ENCODE data around the gene CHD5. TPM values are rescaled to one million over a fixed set of nuclear protein-coding genes. Genes with fewer than 3 reads are reported as not detected.

Gene CHD5
- total RNA-seq, 4 donors from 2014 or later: 0.14 to 1.6 (median 1.2) TPM

DNA sequence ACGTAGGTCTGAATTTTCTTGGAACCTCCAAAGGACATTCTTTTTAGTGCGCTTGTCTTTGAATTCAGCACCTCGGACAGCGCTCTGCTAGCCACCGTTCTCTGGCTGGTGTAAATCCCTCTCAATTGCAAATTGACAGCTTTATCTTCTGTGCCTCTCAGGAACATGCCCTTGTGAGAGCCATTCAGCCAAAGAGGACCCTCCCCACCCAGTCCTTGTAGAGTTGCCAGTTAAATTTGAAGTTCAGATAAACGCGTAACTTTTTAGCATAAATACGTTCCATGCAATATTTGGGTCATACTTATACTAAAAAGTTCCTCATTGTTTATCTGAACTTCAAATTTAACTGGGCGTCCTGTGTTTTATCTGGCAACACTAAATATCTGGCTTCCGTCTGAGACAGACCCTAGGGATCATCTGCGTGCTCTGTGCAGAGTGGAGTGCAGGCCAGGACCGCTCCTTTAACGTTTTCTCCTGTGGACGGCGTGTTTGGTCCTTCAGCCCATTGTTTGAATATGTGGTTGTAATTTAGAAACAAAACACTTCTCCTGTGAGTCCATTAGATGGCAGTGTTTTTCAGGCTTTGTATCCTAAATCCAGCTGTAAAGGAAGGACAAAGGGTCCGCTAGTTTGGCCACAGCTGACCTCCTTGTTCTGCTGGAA, 127.4 kb downstream of the CHD5 start:
- WGBS, 2 donors (ENCODE audit: low coverage in 1 of 2): 15 to 28% methylated on average over 11 to 16 of the region's 16 CpGs
- DNase-seq: peak; percentile 54
- intact Hi-C loops (cut with DNase I; ENCODE audit: low total_unique reads): no loop called here
- Histone ChIP-seq H3K27ac (no peak overlapping the region), H3K9me3 (no peaks in the 10 kb centered on the region), H3K36me3 (no peaks in the 10 kb centered on the region), H3K4me3 (no peak overlapping the region), H3K27me3 (no peaks in the 10 kb centered on the region), H3K4me1 (peaks cover 0 to 10% (median 2%) of the 10 kb centered on the region in 4 donors)
- TF ChIP-seq EP300 (IDR thresholded peaks at IDR 0.05; ENCODE audit: low read depth) (no peak), POLR2AphosphoS5 (IDR thresholded peaks at IDR 0.05) (no peak), POLR2A (IDR thresholded peaks at IDR 0.05) (no peak)
- TF ChIP-seq, protein P1, sequence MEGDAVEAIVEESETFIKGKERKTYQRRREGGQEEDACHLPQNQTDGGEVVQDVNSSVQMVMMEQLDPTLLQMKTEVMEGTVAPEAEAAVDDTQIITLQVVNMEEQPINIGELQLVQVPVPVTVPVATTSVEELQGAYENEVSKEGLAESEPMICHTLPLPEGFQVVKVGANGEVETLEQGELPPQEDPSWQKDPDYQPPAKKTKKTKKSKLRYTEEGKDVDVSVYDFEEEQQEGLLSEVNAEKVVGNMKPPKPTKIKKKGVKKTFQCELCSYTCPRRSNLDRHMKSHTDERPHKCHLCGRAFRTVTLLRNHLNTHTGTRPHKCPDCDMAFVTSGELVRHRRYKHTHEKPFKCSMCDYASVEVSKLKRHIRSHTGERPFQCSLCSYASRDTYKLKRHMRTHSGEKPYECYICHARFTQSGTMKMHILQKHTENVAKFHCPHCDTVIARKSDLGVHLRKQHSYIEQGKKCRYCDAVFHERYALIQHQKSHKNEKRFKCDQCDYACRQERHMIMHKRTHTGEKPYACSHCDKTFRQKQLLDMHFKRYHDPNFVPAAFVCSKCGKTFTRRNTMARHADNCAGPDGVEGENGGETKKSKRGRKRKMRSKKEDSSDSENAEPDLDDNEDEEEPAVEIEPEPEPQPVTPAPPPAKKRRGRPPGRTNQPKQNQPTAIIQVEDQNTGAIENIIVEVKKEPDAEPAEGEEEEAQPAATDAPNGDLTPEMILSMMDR (IDR thresholded peaks at IDR 0.05): peak; percentile 19 to 39 (median 34)
- in situ Hi-C loops (cut with MboI; ENCODE audit: low pct_ligation_motif_present in 1 of 4, low pct_unique_long_range_greater_than_20kb in 1 of 4, low sequenced_read_pairs in 3 of 4): no loop called here

Other genes with a start within 250 kb of the CHD5 start
- 10 to 100 TPM in 2 of 4 donors, 1 to 10 TPM in 2; 6.7 to 19.9 (median 10.5) TPM for gene NPHP4, start 187.9 kb downstream of the CHD5 start, total RNA-seq
- 10 to 100 TPM in 1 of 4 donors, 1 to 10 TPM in 2, under 1 TPM in 1; 1.00 to 25.4 (median 7.9) TPM for gene KCNAB2, start 134.4 kb downstream of the CHD5 start, total RNA-seq
- 100 to 1,000 TPM in 3 of 4 donors, 10 to 100 TPM in 1; 56.5 to 170 (median 106) TPM for gene RPL22, start 19.3 kb upstream of the CHD5 start, total RNA-seq
- 1,000 to 10,000 TPM in 1 of 4 donors, 100 to 1,000 TPM in 2, 10 to 100 TPM in 1; 82.6 to 1,341 (median 190) TPM for gene RNF207, start 25.8 kb upstream of the CHD5 start, total RNA-seq
- 10 to 100 TPM; 21.3 to 84.1 (median 61.8) TPM for gene ICMT, start 55.6 kb upstream of the CHD5 start, total RNA-seq
- gene HES3, start 63.9 kb upstream of the CHD5 start, total RNA-seq: not detected
- 10 to 100 TPM; 15.6 to 38.2 (median 27.8) TPM for gene GPR153, start 80.8 kb upstream of the CHD5 start, total RNA-seq
- gene ACOT7, start 213.4 kb upstream of the CHD5 start, total RNA-seq: 10 to 100 TPM in 3 of 4 donors, 1 to 10 TPM in 1; 5.6 to 55.0 (median 31.0) TPM
- gene HES2, start 239.6 kb upstream of the CHD5 start, total RNA-seq: 10 to 100 TPM; 10.5 to 38.8 (median 25.4) TPM
- gene ESPN, start 244.5 kb upstream of the CHD5 start, total RNA-seq: 100 to 1,000 TPM in 3 of 4 donors, 10 to 100 TPM in 1; 40.2 to 368 (median 157) TPM